Lower leg skin (tissue), 3 donors: ENCODE measurements around the gene ROBO1.

Source experiments
- CTCF ChIP-seq, 3 donors: fragments of 450-650 bp; IDR thresholded peaks; one replicate each; pipeline ENCODE4 v1.5.1; 2016; ENCODE audit warnings: antibody characterized with exemption in 3 of 3, mild to moderate bottlenecking in 3 of 3, moderate library complexity in 2 of 3
- POLR2A ChIP-seq, 2 donors: fragments of 450-650 bp; IDR thresholded peaks; one replicate each; pipeline ENCODE4 v1.6.1; 2016 to 2017; ENCODE audit warnings: antibody characterized with exemption in 2 of 2, mild to moderate bottlenecking in 1 of 2, moderate library complexity in 1 of 2

- no peak for TF ChIP-seq CTCF (IDR thresholded peaks at IDR 0.05)
- no peak for TF ChIP-seq POLR2A (IDR thresholded peaks at IDR 0.05)
Measured at GRCh38 chr3:79250746-79251145, 517.1 kb downstream of the ROBO1 start.
